ENCODE data around the gene EEIG2.

- no peak for TF ChIP-seq CTCF (IDR thresholded peaks at IDR 0.05; ENCODE audit: borderline replicate concordance, extremely low read depth, low read length, poor library complexity, severe bottlenecking)
- TF ChIP-seq EZH2 (IDR thresholded peaks at IDR 0.05; ENCODE audit: borderline replicate concordance, low read depth, low read length, severe bottlenecking), result no peak
These were observed 46.6 kb downstream of the EEIG2 start for GRCh38 chr1:108606478-108606877.

All from DND-41 (cell line).